Brain microvascular endothelial cell (primary cell): ENCODE data around the gene BRSK1.

ENCODE experiments used
- DNase-seq: peaks from one replicate; pipeline ENCODE4 v3.0.0-alpha.2; 2020
- H3K27ac ChIP-seq: fragments of 250-450 bp; sonication (Bioruptor Pico); 2 replicates; pipeline ENCODE4 v1.5.1; 2020; ENCODE audit warnings: mild to moderate bottlenecking, moderate library complexity
- H3K27me3 ChIP-seq: fragments of 250-450 bp; sonication (Bioruptor Pico); replicated peaks from 2 replicates; pipeline ENCODE4 v1.5.1; 2020; ENCODE audit warnings: mild to moderate bottlenecking
- H3K36me3 ChIP-seq: fragments of 250-450 bp; sonication (Bioruptor Pico); replicated peaks from 2 replicates; pipeline ENCODE4 v1.5.1; 2020; ENCODE audit warnings: mild to moderate bottlenecking
- H3K4me3 ChIP-seq: 2 replicates; pipeline ENCODE4 v1.5.1; 2011; ENCODE audit warnings: low read depth, mild to moderate bottlenecking, control low read depth, low read length, moderate library complexity
- in situ Hi-C: cut with HindIII; loops from 2 replicates; pipeline ENCODE4 v1.10.0; 2017; ENCODE audit warnings: low sequenced_read_pairs, low pct_ligation_motif_present
- TF ChIP-seq, protein P1 (sequence below): IDR thresholded peaks from 2 replicates; pipeline ENCODE4 v1.5.1; 2011; ENCODE audit warnings: low read depth, mild to moderate bottlenecking, moderate library complexity, low read length, control low read depth, inconsistent platforms; ENCODE audit errors: missing control alignments

The BRSK1 gene

DNA sequence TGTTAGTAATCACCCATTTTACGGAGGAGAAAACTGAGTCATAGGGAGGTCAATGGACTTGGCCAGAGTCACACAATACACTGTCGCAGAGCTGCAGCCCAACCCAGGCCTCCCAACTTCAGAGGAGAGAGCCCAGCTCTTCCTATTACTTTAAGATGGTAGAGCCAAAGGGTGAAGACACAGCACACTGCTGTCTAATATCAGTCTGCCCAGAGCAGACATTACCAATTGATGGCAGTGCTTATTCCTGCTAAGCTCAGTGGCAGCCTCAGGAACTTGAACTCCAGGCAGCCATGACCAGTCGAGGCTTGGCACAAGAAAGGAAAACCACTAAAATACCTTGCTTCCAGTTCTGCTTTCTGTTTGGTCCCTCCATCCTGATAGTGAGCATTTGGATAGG is 22.9 kb downstream of the BRSK1 start:
- TF ChIP-seq, protein P1, sequence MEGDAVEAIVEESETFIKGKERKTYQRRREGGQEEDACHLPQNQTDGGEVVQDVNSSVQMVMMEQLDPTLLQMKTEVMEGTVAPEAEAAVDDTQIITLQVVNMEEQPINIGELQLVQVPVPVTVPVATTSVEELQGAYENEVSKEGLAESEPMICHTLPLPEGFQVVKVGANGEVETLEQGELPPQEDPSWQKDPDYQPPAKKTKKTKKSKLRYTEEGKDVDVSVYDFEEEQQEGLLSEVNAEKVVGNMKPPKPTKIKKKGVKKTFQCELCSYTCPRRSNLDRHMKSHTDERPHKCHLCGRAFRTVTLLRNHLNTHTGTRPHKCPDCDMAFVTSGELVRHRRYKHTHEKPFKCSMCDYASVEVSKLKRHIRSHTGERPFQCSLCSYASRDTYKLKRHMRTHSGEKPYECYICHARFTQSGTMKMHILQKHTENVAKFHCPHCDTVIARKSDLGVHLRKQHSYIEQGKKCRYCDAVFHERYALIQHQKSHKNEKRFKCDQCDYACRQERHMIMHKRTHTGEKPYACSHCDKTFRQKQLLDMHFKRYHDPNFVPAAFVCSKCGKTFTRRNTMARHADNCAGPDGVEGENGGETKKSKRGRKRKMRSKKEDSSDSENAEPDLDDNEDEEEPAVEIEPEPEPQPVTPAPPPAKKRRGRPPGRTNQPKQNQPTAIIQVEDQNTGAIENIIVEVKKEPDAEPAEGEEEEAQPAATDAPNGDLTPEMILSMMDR: no peak
- in situ Hi-C loops: no loop called here
- no peak overlapping the region for H3K27ac ChIP-seq
- H3K36me3 ChIP-seq: peaks cover 14% of the 10 kb centered on the region
- no peak for DNase-seq
- no peak overlapping the region for H3K4me3 ChIP-seq
- no peaks in the 10 kb centered on the region for H3K27me3 ChIP-seq

DNA sequence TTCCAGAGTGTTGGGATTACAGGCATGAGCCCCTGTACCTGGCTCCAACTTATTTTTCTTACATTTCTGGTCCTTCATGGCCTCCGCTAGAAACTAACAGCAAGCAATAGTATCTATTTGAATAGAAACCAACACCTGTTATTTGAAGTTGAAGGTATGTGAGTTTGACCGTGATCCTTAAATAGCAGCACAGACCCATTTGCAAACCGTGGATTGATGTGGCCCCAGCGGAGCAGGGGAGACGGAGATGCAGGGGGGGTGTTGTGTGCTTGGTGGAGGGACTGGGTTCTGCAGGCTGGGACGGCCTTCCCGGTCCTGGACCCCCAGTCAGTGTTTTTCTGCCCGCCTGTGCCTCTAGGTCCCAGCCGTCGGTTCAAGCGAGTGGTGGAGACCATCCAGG is 24.5 kb downstream of the BRSK1 start:
- DNase-seq: no peak
- Histone ChIP-seq H3K36me3 (peaks cover 14% of the 10 kb centered on the region), H3K27me3 (no peaks in the 10 kb centered on the region), H3K4me3 (no peak overlapping the region), H3K27ac (no peak overlapping the region)
- in situ Hi-C loops: no loop called here
- TF ChIP-seq, protein P1: no peak

DNA sequence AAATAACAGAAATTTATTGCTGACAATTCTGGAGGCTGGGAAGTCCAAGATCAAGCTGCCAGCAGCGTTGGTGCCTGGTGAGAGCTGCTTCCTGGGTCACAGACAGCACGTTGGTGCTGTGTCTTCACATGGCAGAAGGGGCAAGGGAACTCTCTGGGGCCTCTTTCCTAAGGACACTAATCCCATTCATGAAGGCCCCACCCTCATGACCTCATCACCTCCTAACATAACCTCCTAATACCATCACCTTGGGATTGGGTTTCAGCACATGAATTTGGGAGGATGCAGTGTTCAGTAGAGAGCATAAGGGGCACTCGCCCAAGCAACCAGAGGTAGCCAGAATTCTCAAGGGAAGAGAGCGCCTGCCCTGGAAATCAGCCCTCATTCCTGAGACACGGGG is 25.7 kb downstream of the BRSK1 start:
- TF ChIP-seq, protein P1: no peak
- in situ Hi-C loops: no loop called here
- DNase-seq: no peak

DNA sequence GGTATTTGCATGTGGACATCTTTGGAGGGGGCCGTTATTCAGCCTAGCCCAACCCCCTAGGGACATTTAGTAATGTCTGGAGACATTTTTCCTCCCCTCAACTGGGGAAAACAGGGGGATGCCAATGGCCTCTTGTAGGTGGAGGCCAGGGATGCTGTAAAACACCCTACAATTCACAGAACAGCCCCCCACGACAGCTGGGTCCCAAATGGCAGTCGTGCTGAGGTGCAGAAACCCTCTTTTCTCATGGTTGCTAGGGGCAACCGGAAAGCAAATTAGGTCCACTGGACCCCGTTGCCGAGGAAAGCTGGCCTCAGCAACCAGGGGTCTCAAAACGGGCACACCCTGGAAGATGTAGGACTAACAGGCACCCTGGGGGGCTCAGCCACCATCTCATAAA is 26.7 kb downstream of the BRSK1 start:
- in situ Hi-C loops: no loop called here
- Histone ChIP-seq H3K4me3 (no peak overlapping the region), H3K27ac (no peak overlapping the region), H3K27me3 (no peaks in the 10 kb centered on the region), H3K36me3 (peaks cover 14% of the 10 kb centered on the region)
- TF ChIP-seq, protein P1: no peak
- no peak for DNase-seq

More for the DNA sequence above, 25.7 kb downstream of the BRSK1 start:
- no peak overlapping the region for H3K27ac ChIP-seq
- H3K4me3 ChIP-seq: no peak overlapping the region
- peaks cover 14% of the 10 kb centered on the region for H3K36me3 ChIP-seq
- H3K27me3 ChIP-seq: no peaks in the 10 kb centered on the region

DNA sequence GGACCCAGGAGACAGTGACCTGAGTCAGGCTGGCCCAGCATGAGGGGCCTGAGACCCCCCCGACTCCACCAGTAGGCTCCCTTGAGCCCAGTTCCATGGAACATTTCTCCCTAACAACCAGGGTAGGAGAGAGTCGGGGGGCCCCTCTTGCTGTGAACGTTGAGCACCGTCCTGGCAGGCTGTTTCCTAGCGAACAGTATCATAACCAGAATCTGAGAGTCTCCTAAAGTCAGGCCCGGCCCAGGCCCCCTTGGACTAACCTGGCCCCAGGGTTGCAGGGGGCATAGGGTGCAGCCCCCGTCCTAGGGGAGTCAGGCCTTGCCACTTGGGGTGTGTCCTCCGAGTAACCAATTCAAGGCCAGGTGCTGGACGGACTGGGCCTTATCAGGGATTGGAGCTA is 27.6 kb downstream of the BRSK1 start:
- H3K36me3 ChIP-seq: peaks cover 13% of the 10 kb centered on the region
- DNase-seq: no peak
- no peaks in the 10 kb centered on the region for H3K27me3 ChIP-seq
- no peak overlapping the region for H3K4me3 ChIP-seq
- TF ChIP-seq, protein P1: no peak
- in situ Hi-C loops: no loop called here
- H3K27ac ChIP-seq: no peak overlapping the region

DNA sequence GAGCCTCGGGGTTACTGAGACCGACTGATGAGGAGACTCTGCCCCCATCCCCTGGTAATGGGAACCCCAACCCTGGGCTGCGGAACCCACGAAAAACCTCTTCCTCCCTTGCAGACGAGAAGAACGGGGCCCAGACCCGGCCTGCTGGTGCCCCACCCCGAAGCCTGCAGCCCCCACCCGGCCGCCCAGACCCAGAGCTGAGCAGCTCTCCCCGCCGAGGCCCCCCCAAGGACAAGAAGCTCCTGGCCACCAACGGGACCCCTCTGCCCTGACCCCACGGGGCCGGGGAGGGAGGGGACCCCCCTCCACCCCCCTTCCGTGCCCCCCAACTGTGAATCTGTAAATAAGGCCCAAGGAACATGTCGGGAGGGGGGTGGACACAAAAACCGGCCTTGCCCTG is 28.0 kb downstream of the BRSK1 start:
- no peak for DNase-seq
- TF ChIP-seq, protein P1: no peak
- in situ Hi-C loops: no loop called here
- no peaks in the 10 kb centered on the region for H3K27me3 ChIP-seq
- H3K36me3 ChIP-seq: peaks cover 9% of the 10 kb centered on the region
- no peak overlapping the region for H3K4me3 ChIP-seq
- no peak overlapping the region for H3K27ac ChIP-seq
